ENCODE measurements around the gene LRRC49.
A peak's percentile ranks its signal among the peaks of the same experiment; 100 is the strongest.

The LRRC49 gene

GRCh38 chr15:71049706-71050422 lies 157.2 kb downstream of the LRRC49 start:
- DNase-seq: no peak

- DNase-seq: no peak
Observed at GRCh38 chr15:71050461-71050860, 157.8 kb downstream of the LRRC49 start.

- DNase-seq: peak in 23 of 51 donors; percentile 1 to 54 (median 12)
Observed at GRCh38 chr15:71051539-71051938, 158.9 kb downstream of the LRRC49 start.

DNA sequence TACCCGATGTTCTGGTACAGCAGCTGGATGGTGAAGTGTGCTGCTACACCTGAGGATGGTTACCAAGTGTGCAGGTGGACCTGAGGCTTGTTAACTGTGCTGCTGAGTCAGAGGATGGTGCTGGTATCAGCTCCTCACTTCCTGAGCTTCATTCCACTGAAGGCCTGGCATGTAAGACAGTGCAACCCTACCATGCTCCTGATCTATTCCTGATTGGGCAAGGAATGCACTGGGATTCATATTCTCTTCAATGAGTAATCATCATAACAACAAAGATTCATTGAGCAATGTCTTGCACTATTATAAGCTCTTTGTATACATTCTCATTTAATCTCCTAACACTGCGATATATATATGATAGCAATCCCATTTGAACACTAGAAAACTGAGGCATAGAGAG lies 159.7 kb downstream of the LRRC49 start:
- DNase-seq: no peak

- DNase-seq: no peak
Observed at GRCh38 chr15:71054286-71054952, 161.8 kb downstream of the LRRC49 start.

GRCh38 chr15:71055461-71055860 lies 162.8 kb downstream of the LRRC49 start:
- DNase-seq: no peak

DNA sequence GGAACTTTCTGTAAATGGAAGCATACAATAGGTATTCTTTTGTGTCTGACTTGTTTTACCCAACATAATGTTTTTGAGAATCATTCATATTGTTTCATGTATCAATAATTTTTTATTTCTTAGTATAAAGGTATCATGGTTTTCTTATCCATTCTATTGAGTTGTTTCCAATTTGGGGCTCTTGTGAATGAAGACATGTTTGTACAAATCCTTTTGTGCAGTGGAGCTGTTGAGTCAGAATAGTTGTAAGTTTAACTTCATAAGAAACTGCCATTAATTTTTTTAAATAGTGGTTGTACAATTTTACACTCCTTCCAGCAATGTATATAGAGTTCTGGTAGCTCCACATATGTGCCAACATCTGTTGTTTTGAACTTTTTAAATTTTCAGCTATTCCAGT lies 163.5 kb downstream of the LRRC49 start:
- DNase-seq: no peak

GRCh38 chr15:71057143-71057542 lies 164.5 kb downstream of the LRRC49 start:
- DNase-seq: no peak

- DNase-seq: no peak
Observed at GRCh38 chr15:71057581-71057980, 165.0 kb downstream of the LRRC49 start.

DNA sequence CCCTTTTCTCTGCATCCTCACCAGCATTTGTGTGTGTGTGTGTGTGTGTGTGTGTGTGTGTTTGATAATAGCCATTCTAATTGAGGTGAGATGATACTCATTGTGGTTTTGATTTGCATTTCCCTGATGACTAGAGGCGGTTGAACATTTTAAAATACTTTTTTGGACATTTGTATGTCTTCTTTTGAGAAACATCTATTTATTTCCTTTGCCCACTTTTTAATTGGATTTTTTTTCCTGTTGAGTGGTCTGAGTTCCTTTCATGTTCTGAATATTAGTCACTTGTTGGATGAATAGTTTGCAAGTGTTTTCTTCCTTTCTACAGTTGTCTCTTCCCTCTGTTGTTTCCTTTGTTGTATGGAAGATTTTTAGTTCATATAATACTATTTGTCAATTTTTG lies 168.4 kb downstream of the LRRC49 start:
- no peak for DNase-seq

DNA sequence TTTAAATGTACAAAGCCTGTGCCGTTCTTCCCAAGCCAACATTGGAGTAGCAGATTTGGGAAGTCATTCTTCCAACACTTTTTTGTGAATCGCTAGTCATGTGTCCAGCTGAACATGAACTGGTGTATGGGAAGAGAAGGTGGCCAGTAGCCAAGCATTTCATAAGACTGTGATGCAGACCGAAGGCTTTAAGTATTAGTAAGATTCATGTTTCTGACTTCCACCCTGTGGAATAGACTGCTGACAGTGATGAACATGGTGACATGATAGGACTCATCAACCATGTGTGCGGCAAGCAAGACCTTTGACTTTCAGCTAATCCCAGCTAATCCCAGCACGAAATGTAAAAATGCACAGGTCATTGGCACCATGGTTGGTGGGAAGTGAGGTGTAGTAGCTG lies 174.4 kb downstream of the LRRC49 start:
- no peak for DNase-seq

GRCh38 chr15:71069693-71070092 lies 177.1 kb downstream of the LRRC49 start:
- DNase-seq: no peak

DNA sequence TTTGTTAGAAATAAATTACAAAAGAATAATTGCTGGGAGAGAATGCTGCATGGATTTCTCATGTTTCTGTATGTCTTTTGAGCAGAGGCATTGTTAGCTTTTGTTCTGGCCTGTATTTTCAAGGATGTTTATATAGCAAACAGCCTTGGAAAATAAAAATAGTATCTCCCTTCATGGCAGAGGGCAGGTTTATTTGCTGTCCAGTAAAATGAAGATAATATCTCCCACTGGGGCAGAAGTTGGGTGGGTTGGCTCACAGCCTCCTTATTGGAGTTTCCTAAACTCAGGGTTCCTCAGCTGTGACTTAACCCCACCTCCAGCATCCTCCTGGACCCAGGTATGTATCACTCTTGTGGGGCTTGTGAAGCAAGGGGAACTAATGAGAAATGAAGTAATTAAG lies 178.9 kb downstream of the LRRC49 start:
- DNase-seq: no peak

DNA sequence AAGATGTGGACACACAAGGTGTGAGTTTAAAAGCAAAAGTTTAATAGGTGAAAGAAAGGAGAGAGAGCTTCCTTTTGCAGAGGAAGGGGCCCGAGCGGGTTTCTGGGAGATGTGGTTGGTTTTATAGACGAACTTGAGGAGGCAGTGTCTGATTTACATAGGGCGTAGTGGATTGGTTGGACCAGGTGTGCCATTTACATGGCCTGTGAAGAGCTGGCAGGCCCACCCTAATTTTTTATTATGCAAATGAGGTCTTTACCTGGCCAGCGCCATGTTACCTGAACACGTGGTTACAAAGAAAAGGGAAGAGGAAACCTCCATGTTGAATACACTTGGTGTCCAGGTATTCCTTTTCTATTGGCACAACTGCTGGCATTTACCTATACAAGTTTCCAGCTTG lies 179.8 kb downstream of the LRRC49 start:
- no peak for DNase-seq

- no peak for DNase-seq
Observed at GRCh38 chr15:71078506-71079207, 186.0 kb downstream of the LRRC49 start.

DNA sequence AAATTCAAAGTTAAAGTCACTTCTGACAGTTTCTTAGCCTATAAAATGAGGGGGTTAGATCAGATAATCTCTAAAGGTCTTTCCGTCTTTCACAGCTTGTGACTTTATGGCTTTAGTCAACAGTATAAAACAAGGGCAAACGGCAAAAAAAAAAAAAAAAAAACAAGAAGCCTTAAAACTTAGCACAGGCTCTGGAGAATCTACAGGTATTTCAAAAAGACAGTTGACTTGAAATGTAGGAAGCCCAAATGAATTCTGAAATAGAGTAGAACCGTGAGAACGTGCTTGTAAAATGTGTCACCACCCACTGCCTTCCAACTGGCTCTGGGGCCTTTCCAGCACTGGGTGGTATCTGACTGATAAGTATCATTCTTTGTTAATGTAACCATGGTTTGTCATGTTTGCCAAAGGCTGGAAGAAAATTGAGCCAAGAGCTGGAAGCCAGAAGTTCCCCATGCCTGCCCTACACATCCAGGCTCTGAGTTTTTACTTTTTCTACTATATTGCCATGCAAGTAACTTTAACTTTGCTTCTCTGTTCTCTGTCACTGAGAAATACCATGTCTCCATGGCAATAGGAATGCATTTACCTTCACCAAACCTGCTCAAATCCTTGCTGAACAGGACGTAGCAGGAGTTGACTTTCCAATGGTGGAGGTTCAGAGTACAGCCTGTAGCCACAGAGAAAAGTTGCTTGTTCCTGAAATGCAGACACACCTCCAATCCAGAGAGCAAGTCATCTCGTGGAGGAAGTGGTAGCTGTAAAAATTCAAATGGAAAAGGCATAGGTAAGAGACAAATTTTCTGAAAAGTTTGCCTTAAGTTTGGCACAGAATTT lies 186.8 kb downstream of the LRRC49 start:
- DNase-seq: no peak

DNA sequence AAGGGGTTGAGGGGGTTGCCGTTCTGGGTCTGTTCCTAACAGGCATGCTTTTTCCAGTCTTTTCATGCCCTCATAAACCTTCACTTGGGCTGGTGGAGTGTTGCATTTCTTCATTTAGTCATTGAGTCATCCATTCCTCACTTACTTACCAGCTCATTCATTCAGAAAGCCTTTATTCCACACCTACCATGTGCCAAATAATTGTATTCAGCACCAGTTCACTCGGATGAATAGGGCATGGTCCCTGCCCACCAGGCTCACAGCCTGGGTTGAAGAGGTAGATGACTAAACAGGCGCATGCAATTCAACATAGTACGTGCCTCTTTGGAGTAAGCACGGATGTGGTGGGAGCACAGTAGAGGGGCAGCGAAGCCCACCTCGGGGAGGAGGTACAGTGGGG lies 187.5 kb downstream of the LRRC49 start:
- no peak for DNase-seq

GRCh38 chr15:71080705-71081104 lies 188.1 kb downstream of the LRRC49 start:
- no peak for DNase-seq

DNA sequence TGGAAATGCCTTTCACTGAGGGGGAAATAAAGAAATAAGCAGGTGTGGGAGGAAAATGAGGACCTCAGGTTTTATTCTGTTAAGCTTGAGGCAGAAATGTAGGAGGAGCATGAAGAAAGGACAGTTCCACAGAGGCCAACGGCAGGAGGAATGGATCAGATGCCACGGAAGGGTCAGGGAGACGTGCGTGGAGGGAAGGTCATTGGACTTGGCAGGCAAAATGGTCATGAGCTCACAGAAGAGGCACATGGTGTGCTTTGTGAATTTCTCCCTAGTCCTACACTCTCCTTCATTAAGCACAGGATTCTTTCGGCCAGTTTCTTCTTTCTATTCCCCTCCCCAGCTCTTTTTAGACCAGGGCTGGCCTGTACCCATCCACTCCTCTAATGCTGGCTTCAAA lies 190.2 kb downstream of the LRRC49 start:
- no peak for DNase-seq

DNA sequence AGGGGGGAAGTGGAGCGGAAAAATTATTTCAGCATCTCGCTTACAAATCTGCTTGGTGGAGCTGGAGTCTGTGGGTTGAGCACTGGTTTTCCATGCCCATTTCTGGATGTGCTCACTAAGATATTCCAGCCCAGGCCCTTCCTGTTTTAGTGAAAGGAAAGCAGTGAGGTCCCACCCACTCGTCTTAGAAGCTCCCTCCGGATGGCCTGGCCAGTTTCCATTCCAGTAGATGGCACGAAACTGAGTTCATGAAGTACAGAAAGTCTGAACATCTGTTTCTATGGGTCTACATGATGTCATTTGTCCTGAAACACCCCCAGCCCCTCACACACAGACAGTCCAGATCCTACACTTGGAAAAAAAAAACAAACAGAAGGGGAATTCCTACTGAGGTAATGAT lies 190.7 kb downstream of the LRRC49 start:
- no peak for DNase-seq

DNA sequence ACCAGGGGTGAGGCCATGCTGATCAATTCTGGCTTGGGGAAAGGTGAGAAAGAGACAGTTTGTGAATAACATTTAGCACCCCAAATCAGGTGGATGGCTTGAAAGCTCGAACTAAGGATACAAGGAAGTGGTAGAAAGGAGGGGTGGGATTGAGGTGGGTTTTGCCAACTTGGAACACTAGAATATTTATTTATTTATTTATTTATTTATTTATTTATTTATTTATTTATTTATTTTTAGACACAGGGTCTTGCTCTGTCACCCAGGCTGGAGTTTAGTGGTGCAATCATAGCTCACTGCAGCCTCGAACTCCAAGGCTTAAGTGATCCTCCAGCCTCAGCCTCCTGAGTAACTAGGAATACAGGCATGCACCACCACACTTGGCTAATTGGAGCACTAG lies 191.6 kb downstream of the LRRC49 start:
- no peak for DNase-seq

DNA sequence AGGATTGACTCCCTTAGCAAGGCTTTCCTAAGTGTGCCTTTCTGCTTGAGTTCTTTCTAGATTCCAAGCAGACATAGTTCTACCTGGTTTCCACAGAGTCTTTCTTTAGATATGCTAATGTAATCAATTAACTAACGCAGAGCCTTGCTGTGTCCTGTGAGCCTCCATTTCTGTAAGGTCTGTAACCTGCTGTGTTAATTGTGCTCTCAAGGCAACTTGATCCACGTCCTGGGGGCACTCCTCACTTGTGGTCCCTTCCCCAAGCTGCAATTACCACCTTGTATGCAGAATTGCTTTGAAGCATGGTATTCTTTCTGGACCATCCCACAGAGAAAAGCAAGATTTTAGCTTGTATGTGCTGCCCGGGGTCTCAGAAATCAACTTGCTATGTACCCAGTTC lies 193.2 kb downstream of the LRRC49 start:
- DNase-seq: no peak

Measured in hypothalamus (tissue), 51 donors.